ENCODE measurements around the gene MR1.

DNA sequence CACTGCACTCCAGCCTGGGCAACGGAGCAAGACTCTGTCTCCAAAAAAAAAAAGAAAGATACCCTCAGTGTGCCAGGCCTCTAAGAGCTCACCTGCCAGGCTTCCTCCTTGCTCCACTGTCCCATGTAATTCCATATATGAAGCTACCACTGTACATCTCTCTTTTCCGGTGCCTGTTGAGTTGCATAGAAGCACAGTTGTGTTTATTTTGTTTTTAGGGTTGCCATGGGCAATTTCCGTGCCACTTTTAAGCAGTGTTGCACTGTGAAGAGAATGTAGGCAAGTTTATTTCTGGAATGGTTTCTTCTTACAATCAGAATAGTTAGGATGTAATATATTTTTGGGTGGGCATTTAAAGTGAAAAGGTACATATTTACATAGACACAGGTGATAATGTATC is 23.3 kb downstream of the MR1 start:
- TF ChIP-seq CTCF (optimal IDR thresholded peaks at IDR 0.05 in 1 of 3, IDR thresholded peaks at IDR 0.05 in 1 of 3, conservative IDR thresholded peaks at IDR 0.05 in 1 of 3; ENCODE audit: extremely low read depth in 1 of 3, insufficient read depth in 2 of 3, low read length in 3 of 3) (no peak), EZH2 (IDR thresholded peaks at IDR 0.05; ENCODE audit: low read length) (no peak)
